Cortex of kidney (tissue), 1 donor: Measurements from ENCODE around the gene TFAM.

Experiments
- DNase-seq: peaks from one replicate; lab custom pipeline; 2025; lab: John Stamatoyannopoulos, UW

Gene TFAM

DNA sequence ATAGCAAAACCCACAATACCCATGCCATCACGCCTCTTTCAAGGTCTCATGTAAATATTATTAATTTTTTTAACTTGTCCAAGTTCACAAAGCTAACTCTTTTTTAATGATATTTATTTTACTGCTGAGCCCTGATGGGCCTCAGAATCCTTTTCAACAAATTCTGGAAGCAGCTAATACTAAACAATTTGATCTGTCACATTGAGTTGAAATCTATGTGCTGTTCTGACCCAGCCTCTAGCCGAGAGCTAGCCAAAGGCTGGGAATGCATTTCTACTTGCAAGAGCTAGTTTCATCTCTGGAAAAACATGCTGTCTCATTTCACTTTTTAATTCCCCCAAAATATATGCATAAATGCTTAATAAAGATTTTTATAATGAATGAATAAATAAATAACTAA is 47.9 kb downstream of the TFAM start:
- DNase-seq: no peak

DNA sequence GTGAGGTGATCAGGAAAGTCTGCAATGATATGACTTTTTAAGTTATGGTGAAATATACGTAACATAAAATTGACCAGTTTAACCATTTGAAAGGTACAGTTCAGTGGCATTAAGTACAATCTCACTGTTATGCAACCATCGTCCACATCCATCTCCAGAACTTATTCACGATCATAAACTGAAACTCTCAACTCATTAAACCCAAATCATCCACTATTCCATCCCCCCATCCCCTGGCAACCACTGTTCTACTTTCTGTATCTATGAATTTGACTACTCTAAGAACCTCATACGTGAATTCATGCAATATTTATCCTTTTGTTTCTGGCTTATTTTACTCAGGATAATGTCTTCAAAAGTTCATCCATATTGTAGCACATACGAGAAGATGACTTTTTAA is 48.4 kb downstream of the TFAM start:
- DNase-seq: no peak

DNA sequence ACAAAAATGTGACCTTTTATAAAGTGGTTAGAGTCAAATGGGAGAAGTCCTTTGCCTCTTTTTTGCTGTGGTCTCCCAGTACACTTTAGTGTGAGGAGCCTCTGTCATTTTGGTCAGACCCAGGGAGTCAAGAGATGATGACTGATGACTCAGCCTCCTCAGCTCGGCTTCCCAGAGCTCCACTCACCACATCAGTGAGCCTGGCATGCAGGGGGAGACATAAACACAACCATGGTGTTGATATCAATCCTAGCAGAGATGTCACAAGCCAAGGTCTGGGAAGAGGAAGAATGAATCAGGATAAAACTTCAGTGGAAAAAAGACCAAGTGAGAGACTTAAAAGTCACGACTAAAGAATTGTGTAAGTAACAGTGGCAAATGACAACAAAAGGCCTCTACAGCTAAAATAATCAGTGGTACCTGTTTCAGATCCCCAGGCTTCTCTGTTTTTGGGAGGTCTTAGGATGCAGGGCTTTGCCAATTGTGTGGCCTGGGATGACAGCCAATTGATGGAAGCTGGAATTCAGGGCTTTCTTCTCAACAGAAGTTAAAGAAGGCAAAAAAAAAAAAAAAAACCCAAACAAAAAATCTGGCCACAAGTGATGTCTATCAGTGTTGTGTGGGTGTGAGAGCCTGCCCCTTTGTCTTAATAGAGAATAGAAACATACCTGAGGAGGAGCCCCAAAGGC is 50.2 kb downstream of the TFAM start:
- no peak for DNase-seq

DNA sequence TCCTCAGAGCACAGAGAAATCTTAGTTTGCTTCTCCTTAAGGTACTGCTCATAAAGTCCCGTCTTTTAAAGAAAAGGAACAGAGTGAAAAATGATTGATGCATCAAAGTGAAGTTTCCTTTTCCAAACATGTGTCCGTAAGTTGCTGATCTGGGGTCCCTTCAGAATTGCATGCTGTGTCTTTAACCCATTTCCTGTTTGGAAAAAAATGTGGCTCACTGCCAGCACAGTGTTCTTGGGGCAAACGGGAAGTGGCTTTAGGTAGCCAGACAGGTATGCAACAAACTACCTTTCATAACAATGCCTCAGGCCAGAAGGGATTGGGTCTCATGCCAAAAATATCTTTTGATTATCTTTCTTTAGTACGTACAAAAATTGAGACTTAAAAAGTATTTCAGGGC is 50.9 kb downstream of the TFAM start:
- DNase-seq: no peak

DNA sequence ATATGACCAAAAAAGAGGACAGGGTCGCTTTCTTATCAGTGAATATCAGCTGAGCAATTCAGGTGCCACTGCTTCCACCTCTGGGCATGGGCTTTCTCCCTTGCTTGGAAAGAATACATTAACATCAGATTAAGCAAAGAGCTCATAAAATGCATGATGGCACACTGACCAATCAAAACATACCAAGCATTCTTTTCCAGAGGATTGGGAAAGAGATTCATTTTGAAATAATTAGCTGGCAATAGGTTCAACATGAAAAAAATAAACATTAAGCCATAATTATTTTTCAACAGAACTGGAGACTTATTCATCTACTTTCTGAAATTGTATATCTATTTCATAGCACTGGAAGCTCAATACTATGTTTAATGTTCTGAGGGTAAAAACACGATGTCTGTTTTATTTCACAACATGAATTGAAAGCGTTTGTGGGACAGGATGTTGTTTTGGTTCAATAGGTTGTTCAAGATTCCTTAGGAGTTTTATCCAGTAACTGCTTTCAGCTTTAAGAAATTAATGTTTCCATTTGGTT is 53.2 kb downstream of the TFAM start:
- DNase-seq: no peak

DNA sequence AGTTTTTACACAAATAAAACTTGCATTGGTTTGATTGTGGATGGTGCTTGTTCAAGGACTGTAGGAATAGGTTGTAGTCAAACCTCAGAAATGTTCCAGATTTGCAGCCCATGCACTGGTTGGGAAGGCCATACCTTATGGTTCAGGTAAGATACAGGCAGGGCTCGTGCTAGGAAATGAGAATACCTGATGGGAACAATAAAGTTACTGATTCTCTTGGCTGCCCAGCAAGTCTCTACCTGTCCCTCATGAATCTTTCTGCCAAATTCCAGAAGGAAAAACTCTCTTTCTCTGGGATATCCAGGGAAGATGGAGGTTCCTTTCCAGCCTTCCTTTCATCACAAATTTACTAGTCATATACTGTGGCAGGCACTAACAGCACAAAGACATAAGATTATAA is 53.8 kb downstream of the TFAM start:
- no peak for DNase-seq

DNA sequence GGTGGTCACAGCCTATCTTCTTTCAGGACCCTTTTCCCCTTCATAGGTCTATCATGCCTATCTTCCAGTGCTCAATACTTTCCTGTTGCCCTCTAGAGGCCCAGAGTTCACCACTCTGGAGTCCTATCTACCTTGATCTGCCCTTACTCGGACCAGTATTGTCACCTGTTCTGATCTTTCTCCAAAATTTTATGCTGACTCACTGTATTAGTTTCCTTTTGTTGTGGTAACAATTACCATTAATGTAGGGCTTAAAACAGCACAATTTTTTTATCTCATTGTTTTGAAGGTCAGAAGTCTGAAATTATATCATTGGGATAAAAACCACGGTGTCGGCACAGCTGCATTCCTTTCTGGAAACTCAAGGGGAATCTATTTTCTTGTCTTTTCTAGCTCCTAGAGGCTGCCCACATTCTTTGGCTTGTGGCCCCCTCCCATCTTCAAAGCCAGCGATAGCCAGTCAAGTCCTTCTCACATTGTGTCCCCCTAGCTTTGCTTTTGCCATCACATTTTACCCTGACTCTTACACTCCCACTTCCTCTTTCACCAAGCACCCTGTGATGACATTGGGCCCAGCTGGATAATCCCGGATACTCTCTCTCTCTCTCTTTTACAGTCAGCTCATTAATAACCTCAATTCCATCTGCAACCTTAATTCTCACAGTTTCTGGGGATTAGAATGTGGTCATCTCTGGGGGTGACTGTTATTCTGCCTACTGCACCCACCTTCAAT is 54.6 kb downstream of the TFAM start:
- DNase-seq: no peak

DNA sequence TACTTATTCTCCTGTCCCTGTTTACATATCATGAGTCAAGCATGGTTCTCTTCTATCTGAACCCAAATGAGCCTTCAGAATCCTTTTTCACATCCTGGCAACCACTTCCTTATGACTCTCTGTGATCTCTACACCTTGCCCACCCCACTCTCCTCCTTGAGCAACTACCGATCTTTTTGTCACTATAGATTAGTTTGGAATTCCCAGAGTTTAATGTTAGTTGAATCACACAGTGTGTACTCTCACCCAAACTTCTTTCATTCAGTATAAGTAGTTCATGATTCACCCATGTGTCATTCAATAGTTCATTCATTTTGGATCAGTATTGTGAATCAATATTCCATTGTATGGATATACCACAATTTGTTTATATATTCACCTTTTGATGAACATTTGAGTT is 55.3 kb downstream of the TFAM start:
- DNase-seq: no peak

DNA sequence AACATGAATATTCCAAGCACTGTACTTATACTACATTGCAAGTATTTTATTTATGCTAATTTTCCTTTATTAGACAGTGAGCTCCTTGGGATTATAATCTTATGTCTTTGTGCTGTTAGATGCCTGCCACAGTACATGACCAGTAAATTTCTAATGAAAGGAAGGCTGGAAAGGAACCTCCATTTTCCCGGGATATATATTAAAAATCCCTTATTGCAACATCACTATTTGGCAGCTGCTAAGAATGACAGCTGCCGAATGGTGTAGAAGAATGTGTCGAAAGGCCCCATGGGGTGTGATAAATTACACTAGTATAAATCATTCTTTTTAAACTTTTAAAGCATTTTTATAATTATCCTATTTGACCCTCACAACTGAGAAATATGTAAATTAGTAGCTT is 59.1 kb downstream of the TFAM start:
- no peak for DNase-seq

DNA sequence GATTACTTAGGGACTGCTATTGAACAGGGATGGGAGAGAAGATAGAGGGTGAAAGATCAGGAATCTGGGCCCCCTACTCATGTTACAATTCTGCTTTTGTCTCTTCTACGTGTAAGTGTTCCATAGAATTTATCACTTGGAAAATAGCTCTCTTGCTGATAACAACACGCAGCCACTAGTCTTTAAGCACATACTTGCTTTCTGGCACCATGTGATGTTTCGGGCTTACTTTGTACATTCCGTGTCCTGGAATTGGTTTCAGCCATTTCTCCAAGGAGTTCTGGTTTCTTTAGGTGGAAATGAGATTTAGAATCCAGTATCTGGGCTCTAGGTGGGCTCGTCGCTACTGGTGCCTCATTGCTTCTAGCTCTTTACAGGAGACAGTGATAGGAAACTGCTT is 59.7 kb downstream of the TFAM start:
- DNase-seq: no peak

DNA sequence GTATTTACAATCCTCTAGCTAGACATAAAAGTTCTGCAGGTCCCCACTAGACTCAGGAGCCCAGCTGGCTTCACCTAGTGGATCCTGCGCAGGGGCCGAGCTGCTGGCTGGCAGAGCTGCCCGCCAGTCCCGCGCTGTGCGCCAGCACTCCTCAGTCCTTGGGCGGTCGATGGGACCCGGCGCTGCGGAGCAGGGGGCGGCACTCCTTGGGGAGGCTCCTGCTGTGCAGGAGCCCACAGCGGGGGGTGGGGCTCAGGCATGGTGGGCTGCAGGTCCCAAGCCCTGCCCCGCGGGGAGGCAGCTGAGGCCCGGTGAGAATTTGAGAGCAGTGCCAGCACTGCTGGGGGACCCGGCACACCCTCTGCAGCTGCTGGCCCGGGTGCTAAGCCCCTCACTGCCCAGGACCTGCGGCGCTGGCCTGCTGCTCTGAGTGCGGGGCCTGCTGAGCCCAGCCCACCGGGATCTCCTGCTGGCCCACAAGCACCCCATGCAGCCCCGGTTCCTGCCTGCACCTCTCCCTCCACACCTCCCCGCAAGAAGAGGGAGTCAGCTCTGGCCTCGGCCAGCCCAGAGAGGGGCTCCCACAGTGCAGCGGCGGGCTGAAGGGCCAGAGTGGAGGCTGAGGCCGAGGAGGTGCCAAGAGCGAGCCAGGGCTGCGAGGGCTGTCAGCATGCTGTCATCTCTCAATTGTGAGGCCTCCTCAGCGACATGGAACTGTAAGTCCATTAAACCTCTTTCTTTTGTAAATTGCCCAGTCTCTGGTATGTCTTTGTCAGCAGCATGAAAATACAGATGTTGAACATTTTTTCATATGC is 63.1 kb downstream of the TFAM start:
- no peak for DNase-seq
